ENCODE data around the gene VSIG10L. TPM values are rescaled to one million over a fixed set of nuclear protein-coding genes. Genes with fewer than 3 reads are reported as not detected.

The VSIG10L gene
- polyA plus RNA-seq, 2 of the 4 experiments (the other 2 are of a cell fraction), result 6.7 to 9.2 TPM

DNA sequence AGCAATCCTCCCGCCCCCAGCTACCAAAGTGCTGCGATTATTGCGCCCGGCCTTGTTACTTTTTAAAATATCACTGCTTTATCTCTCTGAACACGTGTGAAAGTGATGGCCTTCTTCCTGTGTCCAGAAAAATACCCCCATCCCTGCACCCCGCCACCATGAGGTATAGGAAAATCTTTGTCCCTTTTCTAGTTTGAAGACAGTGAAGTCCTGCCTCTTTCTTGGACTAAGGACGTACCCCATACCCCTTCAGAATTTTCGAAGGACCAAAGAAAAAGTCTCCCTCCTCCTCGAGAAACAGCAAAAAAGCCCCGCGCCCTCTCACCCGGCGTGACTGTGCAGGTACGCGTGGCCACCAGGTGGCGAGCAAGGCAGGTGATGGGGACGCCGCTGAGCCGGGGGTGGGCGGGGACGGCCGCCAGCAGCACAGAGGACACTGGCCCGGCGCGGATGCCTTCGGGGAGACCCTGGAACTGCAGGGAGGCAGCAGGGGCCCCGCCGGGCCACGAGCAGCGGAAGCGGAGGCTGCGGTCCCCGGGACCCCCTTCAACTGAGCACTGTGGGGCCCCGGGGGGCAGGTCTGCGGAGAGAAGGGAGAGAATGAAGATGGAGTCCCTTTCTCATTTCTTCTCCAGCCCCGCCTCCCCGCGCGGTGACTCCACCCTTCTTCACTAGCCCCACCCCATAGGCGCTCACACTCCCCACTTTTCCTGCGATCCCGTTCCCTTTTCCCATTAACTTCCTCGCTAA, 3.2 kb downstream of the VSIG10L start (continued):
- TF ChIP-seq CEBPB (IDR thresholded peaks at IDR 0.05), result no peak
- no peak for TF ChIP-seq POLR2AphosphoS2 (conservative IDR thresholded peaks at IDR 0.05; ENCODE audit: low read length)
- TF ChIP-seq, protein P1, sequence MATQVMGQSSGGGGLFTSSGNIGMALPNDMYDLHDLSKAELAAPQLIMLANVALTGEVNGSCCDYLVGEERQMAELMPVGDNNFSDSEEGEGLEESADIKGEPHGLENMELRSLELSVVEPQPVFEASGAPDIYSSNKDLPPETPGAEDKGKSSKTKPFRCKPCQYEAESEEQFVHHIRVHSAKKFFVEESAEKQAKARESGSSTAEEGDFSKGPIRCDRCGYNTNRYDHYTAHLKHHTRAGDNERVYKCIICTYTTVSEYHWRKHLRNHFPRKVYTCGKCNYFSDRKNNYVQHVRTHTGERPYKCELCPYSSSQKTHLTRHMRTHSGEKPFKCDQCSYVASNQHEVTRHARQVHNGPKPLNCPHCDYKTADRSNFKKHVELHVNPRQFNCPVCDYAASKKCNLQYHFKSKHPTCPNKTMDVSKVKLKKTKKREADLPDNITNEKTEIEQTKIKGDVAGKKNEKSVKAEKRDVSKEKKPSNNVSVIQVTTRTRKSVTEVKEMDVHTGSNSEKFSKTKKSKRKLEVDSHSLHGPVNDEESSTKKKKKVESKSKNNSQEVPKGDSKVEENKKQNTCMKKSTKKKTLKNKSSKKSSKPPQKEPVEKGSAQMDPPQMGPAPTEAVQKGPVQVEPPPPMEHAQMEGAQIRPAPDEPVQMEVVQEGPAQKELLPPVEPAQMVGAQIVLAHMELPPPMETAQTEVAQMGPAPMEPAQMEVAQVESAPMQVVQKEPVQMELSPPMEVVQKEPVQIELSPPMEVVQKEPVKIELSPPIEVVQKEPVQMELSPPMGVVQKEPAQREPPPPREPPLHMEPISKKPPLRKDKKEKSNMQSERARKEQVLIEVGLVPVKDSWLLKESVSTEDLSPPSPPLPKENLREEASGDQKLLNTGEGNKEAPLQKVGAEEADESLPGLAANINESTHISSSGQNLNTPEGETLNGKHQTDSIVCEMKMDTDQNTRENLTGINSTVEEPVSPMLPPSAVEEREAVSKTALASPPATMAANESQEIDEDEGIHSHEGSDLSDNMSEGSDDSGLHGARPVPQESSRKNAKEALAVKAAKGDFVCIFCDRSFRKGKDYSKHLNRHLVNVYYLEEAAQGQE (IDR thresholded peaks at IDR 0.05), result no peak
- no peak for TF ChIP-seq SREBF2 (IDR thresholded peaks at IDR 0.05)
- TF ChIP-seq, protein P2, sequence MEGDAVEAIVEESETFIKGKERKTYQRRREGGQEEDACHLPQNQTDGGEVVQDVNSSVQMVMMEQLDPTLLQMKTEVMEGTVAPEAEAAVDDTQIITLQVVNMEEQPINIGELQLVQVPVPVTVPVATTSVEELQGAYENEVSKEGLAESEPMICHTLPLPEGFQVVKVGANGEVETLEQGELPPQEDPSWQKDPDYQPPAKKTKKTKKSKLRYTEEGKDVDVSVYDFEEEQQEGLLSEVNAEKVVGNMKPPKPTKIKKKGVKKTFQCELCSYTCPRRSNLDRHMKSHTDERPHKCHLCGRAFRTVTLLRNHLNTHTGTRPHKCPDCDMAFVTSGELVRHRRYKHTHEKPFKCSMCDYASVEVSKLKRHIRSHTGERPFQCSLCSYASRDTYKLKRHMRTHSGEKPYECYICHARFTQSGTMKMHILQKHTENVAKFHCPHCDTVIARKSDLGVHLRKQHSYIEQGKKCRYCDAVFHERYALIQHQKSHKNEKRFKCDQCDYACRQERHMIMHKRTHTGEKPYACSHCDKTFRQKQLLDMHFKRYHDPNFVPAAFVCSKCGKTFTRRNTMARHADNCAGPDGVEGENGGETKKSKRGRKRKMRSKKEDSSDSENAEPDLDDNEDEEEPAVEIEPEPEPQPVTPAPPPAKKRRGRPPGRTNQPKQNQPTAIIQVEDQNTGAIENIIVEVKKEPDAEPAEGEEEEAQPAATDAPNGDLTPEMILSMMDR (IDR thresholded peaks at IDR 0.05), result peak; percentile 97
- TF ChIP-seq HOXB13 (CRISPR knock-in tag; IDR thresholded peaks at IDR 0.05; ENCODE audit: low read depth), result no peak
- TF ChIP-seq, protein P3, sequence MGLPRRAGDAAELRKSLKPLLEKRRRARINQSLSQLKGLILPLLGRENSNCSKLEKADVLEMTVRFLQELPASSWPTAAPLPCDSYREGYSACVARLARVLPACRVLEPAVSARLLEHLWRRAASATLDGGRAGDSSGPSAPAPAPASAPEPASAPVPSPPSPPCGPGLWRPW (IDR thresholded peaks at IDR 0.05), result no peak
- TF ChIP-seq PHF8 (IDR thresholded peaks at IDR 0.05; ENCODE audit: borderline replicate concordance, low read depth), result no peak
- TF ChIP-seq CHD4 (IDR thresholded peaks at IDR 0.05; ENCODE audit: borderline replicate concordance), result no peak
- TF ChIP-seq EHF (CRISPR knock-in tag; IDR thresholded peaks at IDR 0.05), result no peak
- no peak for TF ChIP-seq RCOR1 (IDR thresholded peaks at IDR 0.05; ENCODE audit: low read depth, low read length)
- TF ChIP-seq TP53 (CRISPR knock-in tag; IDR thresholded peaks at IDR 0.05), result no peak
- no peak for TF ChIP-seq CBX8 (IDR thresholded peaks at IDR 0.05)
- TF ChIP-seq, protein P4, sequence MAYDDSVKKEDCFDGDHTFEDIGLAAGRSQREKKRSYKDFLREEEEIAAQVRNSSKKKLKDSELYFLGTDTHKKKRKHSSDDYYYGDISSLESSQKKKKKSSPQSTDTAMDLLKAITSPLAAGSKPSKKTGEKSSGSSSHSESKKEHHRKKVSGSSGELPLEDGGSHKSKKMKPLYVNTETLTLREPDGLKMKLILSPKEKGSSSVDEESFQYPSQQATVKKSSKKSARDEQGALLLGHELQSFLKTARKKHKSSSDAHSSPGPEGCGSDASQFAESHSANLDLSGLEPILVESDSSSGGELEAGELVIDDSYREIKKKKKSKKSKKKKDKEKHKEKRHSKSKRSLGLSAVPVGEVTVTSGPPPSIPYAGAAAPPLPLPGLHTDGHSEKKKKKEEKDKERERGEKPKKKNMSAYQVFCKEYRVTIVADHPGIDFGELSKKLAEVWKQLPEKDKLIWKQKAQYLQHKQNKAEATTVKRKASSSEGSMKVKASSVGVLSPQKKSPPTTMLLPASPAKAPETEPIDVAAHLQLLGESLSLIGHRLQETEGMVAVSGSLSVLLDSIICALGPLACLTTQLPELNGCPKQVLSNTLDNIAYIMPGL (CRISPR knock-in tag; IDR thresholded peaks at IDR 0.05; ENCODE audit: borderline replicate concordance), result no peak
- TF ChIP-seq MYC (IDR thresholded peaks at IDR 0.05; ENCODE audit: borderline replicate concordance, low read length), result 0 out of 2 replicates have a peak, but pooled peaks have one; percentile 44
- no peak for TF ChIP-seq NPAS2 (CRISPR knock-in tag; IDR thresholded peaks at IDR 0.05; ENCODE audit: borderline replicate concordance)
- TF ChIP-seq ESRRA (IDR thresholded peaks at IDR 0.05; ENCODE audit: borderline replicate concordance, low read length), result no peak
- TF ChIP-seq BHLHE40 (IDR thresholded peaks at IDR 0.05; ENCODE audit: low read depth, low read length), result no peak
- TF ChIP-seq, protein P5, sequence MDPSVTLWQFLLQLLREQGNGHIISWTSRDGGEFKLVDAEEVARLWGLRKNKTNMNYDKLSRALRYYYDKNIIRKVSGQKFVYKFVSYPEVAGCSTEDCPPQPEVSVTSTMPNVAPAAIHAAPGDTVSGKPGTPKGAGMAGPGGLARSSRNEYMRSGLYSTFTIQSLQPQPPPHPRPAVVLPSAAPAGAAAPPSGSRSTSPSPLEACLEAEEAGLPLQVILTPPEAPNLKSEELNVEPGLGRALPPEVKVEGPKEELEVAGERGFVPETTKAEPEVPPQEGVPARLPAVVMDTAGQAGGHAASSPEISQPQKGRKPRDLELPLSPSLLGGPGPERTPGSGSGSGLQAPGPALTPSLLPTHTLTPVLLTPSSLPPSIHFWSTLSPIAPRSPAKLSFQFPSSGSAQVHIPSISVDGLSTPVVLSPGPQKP (IDR thresholded peaks at IDR 0.05; ENCODE audit: low read depth, low read length), result no peak
- no peak for TF ChIP-seq TFCP2L1 (CRISPR knock-in tag; IDR thresholded peaks at IDR 0.05)
- TF ChIP-seq FOSL2 (IDR thresholded peaks at IDR 0.05), result no peak
- 0 out of 2 replicates have a peak, but pooled peaks have one; percentile 4 for TF ChIP-seq FOSL2 (CRISPR knock-in tag; IDR thresholded peaks at IDR 0.05)
- no peak; the same call in 1 of the 2 replicates for TF ChIP-seq MAZ (IDR thresholded peaks at IDR 0.05; ENCODE audit: borderline replicate concordance, low read depth, low read length)
- peak; percentile 98 for TF ChIP-seq SMC3 (IDR thresholded peaks at IDR 0.05)
- no peak for TF ChIP-seq HDAC2 (IDR thresholded peaks at IDR 0.05)
